Ovary (tissue), 9 donors: ENCODE measurements around the gene MAP2K7. TPM values are rescaled to one million over a fixed set of nuclear protein-coding genes. Genes with fewer than 3 reads are reported as not detected.

Experiments used
- DNase-seq, 5 donors: peaks; one replicate each; pipeline ENCODE4 v3.0.0-alpha.2; 2019 to 2020
- H3K27ac ChIP-seq, 2 donors: fragments of 200-600 bp; one replicate each; pipeline versions ENCODE4 v1.5.1 to v1.8.0; 2019 to 2022
- H3K27me3 ChIP-seq: fragments of 200-600 bp; one replicate; pipeline ENCODE4 v1.8.0; 2022
- H3K36me3 ChIP-seq: fragments of 200-600 bp; sonication (generic); one replicate; pipeline ENCODE4 v1.5.1; 2019
- H3K4me1 ChIP-seq: one replicate; pipeline ENCODE4 v1.8.1; 2013; ENCODE audit warnings: mild to moderate bottlenecking, moderate library complexity; ENCODE audit not compliant: insufficient read depth
- H3K4me3 ChIP-seq: fragments of 200-600 bp; sonication (generic); one replicate; pipeline ENCODE4 v1.5.1; 2017
- H3K9me3 ChIP-seq, 2 donors: fragments of 200-600 bp in 1 of 2; sonication (generic) in 1 of 2; one replicate each; pipeline versions ENCODE4 v1.5.1 to v1.8.1; 2013 to 2019; ENCODE audit warnings: mild to moderate bottlenecking in 1 of 2, moderate library complexity in 1 of 2
- EP300 ChIP-seq: sonication (generic); formaldehyde crosslinking; IDR thresholded peaks from one replicate; pipeline ENCODE4 v1.6.1; 2017; ENCODE audit warnings: antibody characterized with exemption
- POLR2A ChIP-seq: fragments of 450-650 bp; IDR thresholded peaks from one replicate; pipeline ENCODE4 v1.6.1; 2017; ENCODE audit warnings: antibody characterized with exemption, mild to moderate bottlenecking, moderate library complexity
- WGBS, 3 donors: extraction: QIAGEN DNeasy Blood & Tissue Kit in 1 of 3; methylation state at CpG; one replicate each; pipeline versions ENCODE4 v1.1.5 to v1.1.7; 2013 to 2017; 5-methylcytosine and 5-hydroxymethylcytosine counted together
- intact Hi-C, 4 donors: fragments of 100-400 bp; cut with DNase I; formaldehyde crosslinking; loops; one replicate each; pipeline versions ENCODE4 v1.11.0 to v1.15.1; 2022 to 2023
- polyA plus RNA-seq, 2 donors: library from polyadenylated mRNA; stranded (reverse); fragments of 200-250 nt in 1 of 2; fragments of 350-450 nt in 1 of 2; fragmentation: Illumina TruSeq in 1 of 2; extraction: RNeasy Lipid Tissue Mini Kit (QIAGEN cat#74804) in 1 of 2; gene quantifications; one replicate each; pipeline ENCODE4 v1.2.3, GENCODE V29; 2013 to 2014
- total RNA-seq, 7 donors: library from RNA; depleted of rRNA in 2 of 7; stranded (reverse); fragments of >200 nt in 2 of 7; fragmentation: NEBNext Ultra II Directional in 3 of 7; extraction: Animal tissue kit (Norgen Biotek cat#: 25700) in 3 of 7; gene quantifications; one replicate each; pipeline versions ENCODE4 v1.1.0 to v1.2.4, GENCODE V29; 2016 to 2023
- TF ChIP-seq, protein P1 (sequence below), 3 donors: fragments of 450-650 bp in 2 of 3; fragments of 200-600 bp in 1 of 3; IDR thresholded peaks; one replicate each; pipeline versions ENCODE4 v1.5.1 to v1.8.0; 2016 to 2022; ENCODE audit warnings: antibody characterized with exemption in 3 of 3, mild to moderate bottlenecking in 1 of 3
- donor health status: DM: no; HTN: no; CAD: no; lungs with moderate emphysema.
- donor health status: DM: no; HTN: no; CAD: no.
- donor health status: Bipolar disorder and iron deficiency.
- donor health status: DM: yes; HTN: yes; CAD: no.
- donor health status: DM: no; HTN: no; CAD: no.
- donor health status: DM: yes; HTN: yes; CAD: no.

MAP2K7 gene
- total and polyA plus RNA-seq, 9 donors = 6.3 to 35.5 (median 26.3) TPM

DNA sequence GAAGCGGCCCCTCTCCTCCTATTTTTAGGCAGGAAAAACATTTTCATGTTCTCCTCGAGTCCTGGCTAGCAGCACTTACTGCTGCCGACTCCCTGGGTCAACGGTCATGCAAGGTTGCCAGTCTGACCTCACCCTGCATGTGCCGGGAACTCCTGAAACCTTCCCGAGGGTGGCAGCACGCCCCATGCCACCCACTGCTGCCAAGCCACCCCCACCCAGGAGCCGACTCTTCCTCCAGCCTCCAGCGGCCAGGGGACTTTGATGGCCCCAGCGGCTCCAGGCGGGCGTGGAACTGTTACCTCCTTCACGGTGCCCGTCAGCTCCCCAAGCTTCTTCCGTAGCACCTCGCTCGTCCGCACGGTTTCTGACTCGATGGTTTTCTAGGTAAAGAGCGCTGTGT lies 31.1 kb downstream of the MAP2K7 start:
- DNase-seq = no peak
- H3K27me3 ChIP-seq = no peaks in the 10 kb centered on the region
- no peaks in the 10 kb centered on the region for H3K9me3 ChIP-seq
- peaks cover 2% of the 10 kb centered on the region for H3K4me1 ChIP-seq
- H3K4me3 ChIP-seq = no peak overlapping the region
- intact Hi-C loops = no loop called here
- H3K36me3 ChIP-seq = no peaks in the 10 kb centered on the region
- WGBS, 3 donors = 86 to 87% (median 87%) methylated on average over 21 of the region's 21 CpGs
- TF ChIP-seq POLR2A (no peak), EP300 (no peak)
- TF ChIP-seq, protein P1, sequence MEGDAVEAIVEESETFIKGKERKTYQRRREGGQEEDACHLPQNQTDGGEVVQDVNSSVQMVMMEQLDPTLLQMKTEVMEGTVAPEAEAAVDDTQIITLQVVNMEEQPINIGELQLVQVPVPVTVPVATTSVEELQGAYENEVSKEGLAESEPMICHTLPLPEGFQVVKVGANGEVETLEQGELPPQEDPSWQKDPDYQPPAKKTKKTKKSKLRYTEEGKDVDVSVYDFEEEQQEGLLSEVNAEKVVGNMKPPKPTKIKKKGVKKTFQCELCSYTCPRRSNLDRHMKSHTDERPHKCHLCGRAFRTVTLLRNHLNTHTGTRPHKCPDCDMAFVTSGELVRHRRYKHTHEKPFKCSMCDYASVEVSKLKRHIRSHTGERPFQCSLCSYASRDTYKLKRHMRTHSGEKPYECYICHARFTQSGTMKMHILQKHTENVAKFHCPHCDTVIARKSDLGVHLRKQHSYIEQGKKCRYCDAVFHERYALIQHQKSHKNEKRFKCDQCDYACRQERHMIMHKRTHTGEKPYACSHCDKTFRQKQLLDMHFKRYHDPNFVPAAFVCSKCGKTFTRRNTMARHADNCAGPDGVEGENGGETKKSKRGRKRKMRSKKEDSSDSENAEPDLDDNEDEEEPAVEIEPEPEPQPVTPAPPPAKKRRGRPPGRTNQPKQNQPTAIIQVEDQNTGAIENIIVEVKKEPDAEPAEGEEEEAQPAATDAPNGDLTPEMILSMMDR (IDR thresholded peaks at IDR 0.05) = no peak
- H3K27ac ChIP-seq = no peak overlapping the region

DNA sequence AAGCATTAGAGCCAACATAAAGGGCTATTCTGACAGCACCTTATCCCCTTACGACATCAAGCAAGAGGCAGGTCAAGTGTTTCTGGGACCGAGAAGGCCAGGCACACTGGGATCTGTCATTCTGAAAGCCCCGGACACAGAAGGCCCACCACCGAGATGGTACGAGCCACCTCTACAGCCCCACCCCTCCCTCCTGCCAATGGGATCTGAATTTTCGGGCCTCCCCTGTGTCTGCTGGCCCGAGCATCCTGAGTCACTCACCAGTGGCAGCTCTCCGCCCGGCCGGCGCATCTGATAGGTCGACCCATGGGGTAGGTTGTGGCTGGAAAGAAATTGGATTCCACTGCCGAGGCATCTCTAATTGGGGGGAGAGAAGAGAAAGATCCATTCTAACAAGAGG lies 37.2 kb downstream of the MAP2K7 start:
- H3K4me1 ChIP-seq = peaks cover 10% of the 10 kb centered on the region
- H3K27ac ChIP-seq = no peak overlapping the region
- WGBS, 3 donors = 87 to 91% (median 89%) methylated on average over 13 of the region's 13 CpGs
- H3K27me3 ChIP-seq = no peaks in the 10 kb centered on the region
- intact Hi-C loops = loop anchor here in 2 of 4 donors (10.0 kb wide), 2 partner anchors 64 to 314 kb away; partner anchors contain the start of gene ELAVL1 (in 1 of the 2)
- no peaks in the 10 kb centered on the region for H3K36me3 ChIP-seq
- DNase-seq = no peak
- no peaks in the 10 kb centered on the region for H3K9me3 ChIP-seq
- no peak for TF ChIP-seq EP300
- TF ChIP-seq, protein P1 (IDR thresholded peaks at IDR 0.05) = no peak
- TF ChIP-seq POLR2A = no peak
- H3K4me3 ChIP-seq = no peak overlapping the region

DNA sequence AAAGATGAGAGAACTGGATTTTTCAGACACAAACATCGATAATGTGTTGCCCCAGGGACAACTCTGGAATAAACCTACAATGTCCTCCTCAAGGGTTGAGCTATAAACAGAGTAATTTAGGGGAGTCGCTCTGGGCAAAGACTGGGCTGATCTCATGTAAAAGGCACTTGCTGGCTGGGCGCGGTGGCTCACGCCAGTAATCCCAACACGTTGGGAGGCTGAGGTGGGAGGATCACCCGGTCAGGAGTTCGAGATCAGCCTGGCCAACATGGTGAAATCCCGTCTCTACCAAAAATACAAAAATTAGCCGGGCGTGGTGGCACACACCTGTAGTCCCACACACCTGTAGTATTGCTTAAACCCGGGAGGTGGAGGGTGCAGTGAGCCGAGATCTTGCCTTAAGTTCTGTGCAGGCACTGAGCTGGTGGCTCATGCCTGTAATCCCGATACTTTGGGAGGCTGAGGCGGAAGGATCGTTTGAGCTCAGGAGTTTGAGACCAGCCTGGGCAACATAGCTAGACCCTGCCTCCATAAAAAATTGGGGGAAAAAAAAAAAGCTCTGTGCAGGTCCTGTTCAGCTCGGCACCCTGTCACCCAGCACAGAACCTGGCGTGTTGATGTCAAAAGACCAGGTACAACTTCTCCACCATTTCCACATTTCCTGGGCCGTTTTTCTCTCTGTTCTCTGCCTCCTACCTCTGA lies 38.4 kb downstream of the MAP2K7 start:
- Histone ChIP-seq H3K9me3 (no peaks in the 10 kb centered on the region), H3K4me3 (no peak overlapping the region), H3K27me3 (no peaks in the 10 kb centered on the region), H3K4me1 (peaks cover 10% of the 10 kb centered on the region), H3K27ac (no peak overlapping the region), H3K36me3 (no peaks in the 10 kb centered on the region)
- intact Hi-C loops = loop anchor here in 2 of 4 donors (10.0 kb wide), 2 partner anchors 63 to 313 kb away; partner anchors contain the start of gene ELAVL1 (in 1 of the 2)
- TF ChIP-seq EP300 = no peak
- no peak for DNase-seq
- WGBS, 3 donors = 87 to 88% (median 88%) methylated on average over 19 of the region's 19 CpGs

DNA sequence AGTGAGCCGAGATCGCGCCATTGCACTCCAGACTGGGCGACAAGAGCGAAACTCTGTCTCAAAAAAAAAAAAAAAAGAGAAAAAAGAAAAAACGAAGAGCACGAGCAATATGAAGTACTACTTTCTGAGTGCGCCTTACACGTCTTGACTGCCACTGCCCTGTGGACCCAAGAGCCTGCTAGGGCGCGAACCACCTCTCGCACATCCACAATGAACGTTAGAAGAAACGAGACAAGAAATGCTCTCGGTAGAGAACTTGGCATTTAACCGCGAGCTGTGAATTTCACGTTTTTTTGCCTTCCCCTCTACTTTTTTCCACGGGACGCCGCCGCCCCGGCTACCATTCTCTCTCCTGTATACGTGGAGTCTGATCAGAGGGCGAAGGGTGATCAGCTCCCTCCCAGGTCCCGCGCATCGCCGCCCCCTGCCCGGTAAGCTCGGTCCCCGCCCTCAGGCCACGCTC lies 39.3 kb downstream of the MAP2K7 start:
- TF ChIP-seq POLR2A = no peak
- TF ChIP-seq, protein P1 (IDR thresholded peaks at IDR 0.05) = no peak
- TF ChIP-seq EP300 = no peak
- H3K4me1 ChIP-seq = peaks cover 10% of the 10 kb centered on the region
- DNase-seq = no peak
- no peaks in the 10 kb centered on the region for H3K9me3 ChIP-seq
- H3K4me3 ChIP-seq = peak overlapping the region; percentile 61
- H3K27ac ChIP-seq = peak overlapping the region; percentile 97 to 98
- H3K27me3 ChIP-seq = no peaks in the 10 kb centered on the region
- no peaks in the 10 kb centered on the region for H3K36me3 ChIP-seq
- WGBS, 3 donors = 3 to 5% (median 3%) methylated on average over 33 of the region's 33 CpGs
- intact Hi-C loops = loop anchor here in 2 of 4 donors (10.0 kb wide), 2 partner anchors 62 to 312 kb away; partner anchors contain the start of gene ELAVL1 (in 1 of the 2)
